ENCODE results near the gene CXCL16.
"Not testable (repeated sequence)": the region's sequence is repeated elsewhere in the genome, so short reads cannot be mapped to it uniquely, and the experiment has no call there.

Gene CXCL16

DNA sequence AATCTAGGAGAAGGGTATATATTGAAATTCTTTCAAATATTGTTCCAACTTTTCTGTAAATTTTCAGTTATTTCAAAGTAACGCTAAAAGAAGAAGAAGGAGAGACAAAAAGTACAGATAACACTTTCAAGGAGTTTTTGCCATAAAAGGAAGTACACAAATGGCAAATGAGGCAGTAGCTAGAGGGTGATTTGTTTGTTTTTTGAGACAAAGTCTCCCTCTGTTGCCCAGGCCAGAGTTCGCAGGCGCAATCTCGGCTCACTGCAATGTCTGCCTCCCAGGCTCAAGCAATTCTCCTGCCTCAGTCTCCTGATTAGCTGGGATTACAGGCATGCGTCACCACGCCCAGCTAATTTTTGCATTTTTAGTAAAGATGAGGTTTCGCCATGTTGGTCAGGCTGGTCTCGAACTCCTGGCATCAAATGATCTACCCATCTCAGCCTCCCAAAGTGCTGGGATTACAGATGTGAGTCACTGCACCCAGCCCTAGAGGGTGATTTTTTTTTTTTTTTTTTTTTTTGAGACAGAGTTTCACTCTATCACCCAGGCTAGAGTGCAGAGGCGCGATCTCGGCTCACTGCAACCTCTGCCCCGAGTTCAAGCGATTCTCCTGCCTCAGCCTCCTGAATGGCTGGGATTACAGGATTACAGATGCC, 40.2 kb downstream of the CXCL16 start:
- not testable (repeated sequence) for DNase-seq (ENCODE audit: low read depth)

GRCh38 chr17:4696437-4696805, 43.3 kb downstream of the CXCL16 start:
- DNase-seq (ENCODE audit: low read depth): no peak

DNA sequence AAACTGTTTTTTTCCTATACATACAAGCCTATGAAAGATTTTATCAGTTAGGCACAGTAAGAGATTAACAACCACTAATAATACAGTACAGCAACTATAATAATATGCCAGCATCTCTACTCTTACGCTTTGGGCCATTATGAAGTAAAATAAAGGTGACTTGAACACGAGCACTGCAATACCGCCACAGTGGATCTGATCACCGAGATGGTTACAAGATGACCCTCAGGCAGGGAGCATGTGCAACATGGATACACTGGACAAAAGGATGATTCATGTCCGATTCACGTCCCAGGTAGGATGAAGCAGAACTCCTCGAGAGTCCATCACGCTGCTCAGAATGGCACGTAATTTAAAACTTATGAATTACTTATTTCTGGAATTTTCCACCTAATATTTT, 46.3 kb downstream of the CXCL16 start:
- DNase-seq (ENCODE audit: low read depth): no peak

DNA sequence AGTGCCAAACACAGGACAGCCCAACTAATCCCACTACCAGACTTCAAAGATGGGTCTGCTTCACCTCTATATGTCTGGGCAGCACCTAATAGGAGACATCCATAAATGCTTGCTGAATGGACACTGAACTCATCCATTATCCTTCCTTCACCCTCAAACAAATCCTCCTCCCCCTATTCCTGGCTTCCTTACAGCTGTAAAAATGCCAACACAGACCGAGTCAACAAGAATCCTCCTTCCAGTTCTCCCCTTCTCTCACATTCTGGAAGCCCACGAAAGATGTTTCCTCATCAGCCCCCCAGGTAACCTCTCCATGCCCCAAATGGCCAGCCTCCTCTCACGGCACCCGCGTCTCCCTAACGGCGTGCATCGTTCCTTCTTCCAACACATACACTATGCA, 48.0 kb downstream of the CXCL16 start:
- DNase-seq (ENCODE audit: low read depth): no peak

GRCh38 chr17:4690745-4691144, 49.0 kb downstream of the CXCL16 start:
- DNase-seq (ENCODE audit: low read depth): no peak

GRCh38 chr17:4689872-4690271, 49.9 kb downstream of the CXCL16 start:
- DNase-seq (ENCODE audit: low read depth): not testable (repeated sequence)

- DNase-seq (ENCODE audit: low read depth): not testable (repeated sequence)
These were observed 56.0 kb downstream of the CXCL16 start for GRCh38 chr17:4683739-4684138.

Measured in stimulated activated CD8-positive, alpha-beta memory T cell treated with anti-CD3 and anti-CD28 coated beads, Interleukin-12 subunit alpha, Interleukin-12 subunit beta, amount 100 ng/mL, for 4 hours (primary cell).